Measurements from ENCODE around the gene SLC16A7.

DNA sequence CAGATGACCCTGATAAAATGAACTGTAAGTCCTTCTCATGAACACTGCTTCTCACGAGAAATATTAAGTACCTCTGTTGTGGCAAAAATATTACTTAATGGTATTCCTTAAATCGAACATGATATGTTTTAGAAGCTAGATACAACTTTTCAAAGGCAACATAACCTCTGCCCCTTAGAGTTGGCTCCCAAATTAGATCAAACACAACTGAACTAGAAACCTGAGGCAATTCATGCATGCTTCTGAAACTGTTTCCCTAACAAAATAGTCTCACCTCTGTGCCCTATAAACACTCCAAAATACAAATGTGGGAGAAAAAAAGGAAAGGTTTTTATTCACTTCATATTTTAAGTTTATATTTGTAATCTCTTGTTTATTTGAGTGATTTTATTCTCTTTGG lies 121.6 kb downstream of the SLC16A7 start:
- TF ChIP-seq, protein P1, sequence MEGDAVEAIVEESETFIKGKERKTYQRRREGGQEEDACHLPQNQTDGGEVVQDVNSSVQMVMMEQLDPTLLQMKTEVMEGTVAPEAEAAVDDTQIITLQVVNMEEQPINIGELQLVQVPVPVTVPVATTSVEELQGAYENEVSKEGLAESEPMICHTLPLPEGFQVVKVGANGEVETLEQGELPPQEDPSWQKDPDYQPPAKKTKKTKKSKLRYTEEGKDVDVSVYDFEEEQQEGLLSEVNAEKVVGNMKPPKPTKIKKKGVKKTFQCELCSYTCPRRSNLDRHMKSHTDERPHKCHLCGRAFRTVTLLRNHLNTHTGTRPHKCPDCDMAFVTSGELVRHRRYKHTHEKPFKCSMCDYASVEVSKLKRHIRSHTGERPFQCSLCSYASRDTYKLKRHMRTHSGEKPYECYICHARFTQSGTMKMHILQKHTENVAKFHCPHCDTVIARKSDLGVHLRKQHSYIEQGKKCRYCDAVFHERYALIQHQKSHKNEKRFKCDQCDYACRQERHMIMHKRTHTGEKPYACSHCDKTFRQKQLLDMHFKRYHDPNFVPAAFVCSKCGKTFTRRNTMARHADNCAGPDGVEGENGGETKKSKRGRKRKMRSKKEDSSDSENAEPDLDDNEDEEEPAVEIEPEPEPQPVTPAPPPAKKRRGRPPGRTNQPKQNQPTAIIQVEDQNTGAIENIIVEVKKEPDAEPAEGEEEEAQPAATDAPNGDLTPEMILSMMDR (IDR thresholded peaks at IDR 0.05): no peak
- TF ChIP-seq POLR2A (IDR thresholded peaks at IDR 0.05): no peak
